CD4-positive, alpha-beta memory T cell (primary cell): ENCODE measurements around the gene GDF9. TPM values are rescaled to one million over a fixed set of nuclear protein-coding genes. Genes with fewer than 3 reads are reported as not detected.

ENCODE experiments used
- CTCF ChIA-PET: fragments of 350-600 bp; sonication (Branson Sonifier 250); formaldehyde crosslinking; loops from one replicate; lab custom pipeline; 2021; ENCODE audit warnings: inconsistent platforms; ENCODE audit not compliant: partially characterized antibody; lab: Charles Lee
- POLR2A ChIA-PET: fragments of 350-600 bp; sonication (Branson Sonifier 250); formaldehyde crosslinking; loops from one replicate; lab custom pipeline; 2021; ENCODE audit not compliant: partially characterized antibody; lab: Charles Lee
- DNase-seq, 5 donors: peaks; one replicate each; pipeline versions ENCODE4 v3.0.0 to v3.0.0-alpha.2; 2020 to 2022; ENCODE audit warnings: mixed read lengths in 1 of 5
- H3K27ac ChIP-seq: one replicate; pipeline ENCODE4 v1.7.0; 2013; ENCODE audit warnings: low read depth, low read length
- H3K27me3 ChIP-seq: 2 replicates; pipeline ENCODE4 v1.7.0; 2013; ENCODE audit warnings: mild to moderate bottlenecking, low read length, moderate library complexity; ENCODE audit not compliant: insufficient read depth
- H3K36me3 ChIP-seq: 2 replicates; pipeline ENCODE4 v1.7.0; 2013; ENCODE audit warnings: mild to moderate bottlenecking, low read length, moderate library complexity; ENCODE audit not compliant: insufficient read depth
- H3K4me1 ChIP-seq: 2 replicates; pipeline ENCODE4 v1.7.0; 2013; ENCODE audit warnings: mild to moderate bottlenecking, low read length, moderate library complexity; ENCODE audit not compliant: insufficient read depth
- H3K4me3 ChIP-seq, 2 donors: one replicate each; pipeline ENCODE4 v1.7.0; 2013; ENCODE audit warnings: low read length in 2 of 2, mild to moderate bottlenecking in 1 of 2
- H3K9me3 ChIP-seq, 2 donors: one replicate each; pipeline ENCODE4 v1.7.0; 2013; ENCODE audit warnings: low read length in 2 of 2, control low read depth in 1 of 2; ENCODE audit not compliant: control insufficient read depth in 1 of 2
- H3K27ac Mint-ChIP-seq, 7 donors: one replicate each; pipeline ENCODE4 v1.8.0; 2020 to 2021; ENCODE audit warnings: mixed read lengths in 7 of 7, mild to moderate bottlenecking in 6 of 7, inconsistent platforms in 3 of 7, moderate library complexity in 3 of 7
- H3K27me3 Mint-ChIP-seq, 2 donors: one replicate each; pipeline ENCODE4 v1.8.0; 2020 to 2021; ENCODE audit warnings: mixed read lengths in 2 of 2
- H3K36me3 Mint-ChIP-seq, 2 donors: one replicate each; pipeline ENCODE4 v1.8.0; 2020 to 2021; ENCODE audit warnings: mixed read lengths in 2 of 2, inconsistent platforms in 1 of 2, mild to moderate bottlenecking in 1 of 2
- H3K4me1 Mint-ChIP-seq, 4 donors: one replicate each; pipeline ENCODE4 v1.8.0; 2020 to 2021; ENCODE audit warnings: mixed read lengths in 4 of 4, mild to moderate bottlenecking in 1 of 4
- H3K4me3 Mint-ChIP-seq, 8 donors: one replicate each; pipeline ENCODE4 v1.8.0; 2020 to 2021; ENCODE audit warnings: mixed read lengths in 8 of 8, mild to moderate bottlenecking in 7 of 8, moderate library complexity in 6 of 8, inconsistent platforms in 3 of 8
- H3K9me3 Mint-ChIP-seq, 8 donors: one replicate each; pipeline ENCODE4 v1.8.0; 2020 to 2021; ENCODE audit warnings: mixed read lengths in 8 of 8, mild to moderate bottlenecking in 5 of 8, inconsistent platforms in 3 of 8, moderate library complexity in 1 of 8
- intact Hi-C: fragments of 100-400 bp; cut with micrococcal nuclease; formaldehyde crosslinking; loops from one replicate; pipeline ENCODE4 v1.15.1; 2023
- polyA plus RNA-seq, 2 donors: library from polyadenylated mRNA; unstranded; fragments of 300-500 nt; fragmentation: Illumina TruSeq; gene quantifications; one replicate each; pipeline ENCODE4 v1.2.3, GENCODE V29; 2021
- total RNA-seq, 2 experiments: library from RNA; stranded (reverse); gene quantifications; one replicate each; pipeline ENCODE4 v1.2.3, GENCODE V29; 2021

GDF9 gene
- total and polyA plus RNA-seq, 4 experiments from 2014 or later, result 0.13 to 1.9 (median 0.72) TPM

GRCh38 chr5:132853790-132854189 is 12.5 kb downstream of the GDF9 start:
- Histone ChIP-seq H3K27ac (no peak overlapping the region), H3K36me3 (no peaks in the 10 kb centered on the region), H3K27me3 (no peaks in the 10 kb centered on the region), H3K4me3 (no peak overlapping the region), H3K9me3 (no peaks in the 10 kb centered on the region), H3K4me1 (no peaks in the 10 kb centered on the region)
- Mint-ChIP-seq H3K9me3 (no peaks in the 10 kb centered on the region), H3K4me3 (no peak overlapping the region), H3K36me3 (no peaks in the 10 kb centered on the region), H3K4me1 (no peaks in the 10 kb centered on the region), H3K27me3 (peaks cover 4% of the 10 kb centered on the region in 2 donors), H3K27ac (no peak overlapping the region)
- intact Hi-C loops, result no loop called here
- POLR2A ChIA-PET, result interaction anchor here (1.0 kb wide), 1 partner anchor 107 kb away, joined by 3 read pairs; the partner anchor contains the start of gene CCNI2
- no peak for DNase-seq
- CTCF ChIA-PET, result interaction anchor here (1.1 to 1.7 kb wide), 3 partner anchors 10 to 34 kb away, joined by 4 to 6 read pairs (median 6); no protein-coding TSS in a partner anchor

GRCh38 chr5:132853323-132853722 is 12.9 kb downstream of the GDF9 start:
- H3K4me1 Mint-ChIP-seq, result no peaks in the 10 kb centered on the region
- CTCF ChIA-PET, result interaction anchor here (1.1 kb wide), 1 partner anchor 33 kb away, joined by 4 read pairs; no protein-coding TSS in a partner anchor
- DNase-seq, result no peak

GRCh38 chr5:132850066-132850465 is 16.2 kb downstream of the GDF9 start:
- Histone ChIP-seq H3K36me3 (no peaks in the 10 kb centered on the region), H3K4me1 (no peaks in the 10 kb centered on the region), H3K27me3 (no peaks in the 10 kb centered on the region), H3K4me3 (no peak overlapping the region), H3K9me3 (no peaks in the 10 kb centered on the region), H3K27ac (no peak overlapping the region)
- Mint-ChIP-seq H3K4me3 (no peak overlapping the region), H3K36me3 (no peaks in the 10 kb centered on the region), H3K9me3 (no peaks in the 10 kb centered on the region), H3K27me3 (no peaks in the 10 kb centered on the region), H3K4me1 (no peaks in the 10 kb centered on the region), H3K27ac (no peak overlapping the region)
- CTCF ChIA-PET, result interaction anchor here (1.4 to 2.8 kb wide), 2 partner anchors 21 to 33 kb away, joined by 4 to 8 read pairs; no protein-coding TSS in a partner anchor
- POLR2A ChIA-PET, result no interaction called here
- intact Hi-C loops, result no loop called here
- DNase-seq, result no peak

More at GRCh38 chr5:132853323-132853722, 12.9 kb downstream of the GDF9 start:
- Mint-ChIP-seq H3K36me3 (no peaks in the 10 kb centered on the region), H3K27me3 (peaks cover 4% of the 10 kb centered on the region in 2 donors), H3K9me3 (no peaks in the 10 kb centered on the region), H3K27ac (no peak overlapping the region), H3K4me3 (no peak overlapping the region)
- no peaks in the 10 kb centered on the region for H3K27me3 ChIP-seq
- H3K4me1 ChIP-seq, result no peaks in the 10 kb centered on the region
- POLR2A ChIA-PET, result interaction anchor here (1.0 kb wide), 1 partner anchor 106 kb away, joined by 3 read pairs; the partner anchor contains the start of gene CCNI2
- H3K27ac ChIP-seq, result no peak overlapping the region
- H3K36me3 ChIP-seq, result no peaks in the 10 kb centered on the region
- H3K9me3 ChIP-seq, result no peaks in the 10 kb centered on the region
- H3K4me3 ChIP-seq, result no peak overlapping the region
- intact Hi-C loops, result no loop called here

- H3K27ac ChIP-seq, result no peak overlapping the region
- H3K4me3 ChIP-seq, result no peak overlapping the region
- no peaks in the 10 kb centered on the region for H3K36me3 ChIP-seq
- Mint-ChIP-seq H3K4me1 (no peaks in the 10 kb centered on the region), H3K4me3 (no peak overlapping the region), H3K27me3 (no peaks in the 10 kb centered on the region), H3K36me3 (no peaks in the 10 kb centered on the region), H3K9me3 (no peaks in the 10 kb centered on the region), H3K27ac (no peak overlapping the region)
- DNase-seq, result no peak
- no peaks in the 10 kb centered on the region for H3K4me1 ChIP-seq
- no peaks in the 10 kb centered on the region for H3K9me3 ChIP-seq
- H3K27me3 ChIP-seq, result no peaks in the 10 kb centered on the region
- CTCF ChIA-PET, result no interaction called here
- POLR2A ChIA-PET, result interaction anchor here (0.6 kb wide), 1 partner anchor 36 kb away, joined by 3 read pairs; the partner anchor contains the start of gene SOWAHA
- intact Hi-C loops, result no loop called here
These were observed 16.9 kb downstream of the GDF9 start for GRCh38 chr5:132849347-132849746.

GRCh38 chr5:132848270-132848669 is 18.0 kb downstream of the GDF9 start:
- Mint-ChIP-seq H3K9me3 (no peaks in the 10 kb centered on the region), H3K27me3 (no peaks in the 10 kb centered on the region), H3K4me3 (no peak overlapping the region), H3K27ac (no peak overlapping the region), H3K4me1 (no peaks in the 10 kb centered on the region), H3K36me3 (no peaks in the 10 kb centered on the region)
- Histone ChIP-seq H3K36me3 (no peaks in the 10 kb centered on the region), H3K27ac (no peak overlapping the region), H3K4me1 (no peaks in the 10 kb centered on the region), H3K27me3 (no peaks in the 10 kb centered on the region), H3K4me3 (no peak overlapping the region), H3K9me3 (no peaks in the 10 kb centered on the region)
- DNase-seq, result no peak
- intact Hi-C loops, result no loop called here
- POLR2A ChIA-PET, result no interaction called here
- CTCF ChIA-PET, result interaction anchor here (1.8 kb wide), 1 partner anchor 19 kb away, joined by 6 read pairs; no protein-coding TSS in a partner anchor

GRCh38 chr5:132841305-132841704 is 25.0 kb downstream of the GDF9 start:
- DNase-seq, result no peak
- Mint-ChIP-seq H3K36me3 (no peaks in the 10 kb centered on the region), H3K4me1 (no peaks in the 10 kb centered on the region), H3K27ac (no peak overlapping the region), H3K4me3 (no peak overlapping the region), H3K27me3 (no peaks in the 10 kb centered on the region), H3K9me3 (no peaks in the 10 kb centered on the region)
- no peaks in the 10 kb centered on the region for H3K4me1 ChIP-seq
- H3K27me3 ChIP-seq, result no peaks in the 10 kb centered on the region
- intact Hi-C loops, result no loop called here
- CTCF ChIA-PET, result no interaction called here
- H3K27ac ChIP-seq, result no peak overlapping the region
- H3K9me3 ChIP-seq, result no peaks in the 10 kb centered on the region
- no peaks in the 10 kb centered on the region for H3K36me3 ChIP-seq
- no peak overlapping the region for H3K4me3 ChIP-seq
- POLR2A ChIA-PET, result no interaction called here

- Mint-ChIP-seq H3K27me3 (no peaks in the 10 kb centered on the region), H3K27ac (no peak overlapping the region), H3K4me1 (no peaks in the 10 kb centered on the region), H3K36me3 (no peaks in the 10 kb centered on the region), H3K4me3 (no peak overlapping the region), H3K9me3 (no peaks in the 10 kb centered on the region)
- Histone ChIP-seq H3K36me3 (no peaks in the 10 kb centered on the region), H3K4me1 (no peaks in the 10 kb centered on the region), H3K27ac (no peak overlapping the region), H3K27me3 (no peaks in the 10 kb centered on the region), H3K4me3 (no peak overlapping the region), H3K9me3 (no peaks in the 10 kb centered on the region)
- ChIA-PET POLR2A (no interaction called here), CTCF (no interaction called here)
- no peak for DNase-seq
- intact Hi-C loops, result no loop called here
These were observed 25.4 kb downstream of the GDF9 start for GRCh38 chr5:132840896-132841295.
